ENCODE measurements around the gene DLG2.

Gene DLG2

GRCh38 chr11:84780689-84781293, 846.4 kb downstream of the DLG2 start:
- Histone ChIP-seq H3K4me3 (no peak overlapping the region), H3K27ac (no peak overlapping the region)

- Histone ChIP-seq H3K27ac (no peak overlapping the region), H3K4me3 (no peak overlapping the region)
These were observed 851.6 kb downstream of the DLG2 start for GRCh38 chr11:84775503-84775902.

GRCh38 chr11:84763931-84764330, 863.2 kb downstream of the DLG2 start:
- no peak overlapping the region for H3K4me3 ChIP-seq
- H3K27ac ChIP-seq: no peak overlapping the region

- no peak overlapping the region for H3K27ac ChIP-seq
- no peak overlapping the region for H3K4me3 ChIP-seq
These were observed 869.4 kb downstream of the DLG2 start for GRCh38 chr11:84757711-84758110.

- no peak overlapping the region for H3K4me3 ChIP-seq
- no peak overlapping the region for H3K27ac ChIP-seq
These were observed 875.8 kb downstream of the DLG2 start for GRCh38 chr11:84751371-84751770.

GRCh38 chr11:84747871-84748270, 879.3 kb downstream of the DLG2 start:
- H3K4me3 ChIP-seq: no peak overlapping the region
- peak overlapping the region in 1 of 21 experiments; percentile 3 for H3K27ac ChIP-seq

- no peak overlapping the region for H3K27ac ChIP-seq
- H3K4me3 ChIP-seq: no peak overlapping the region
These were observed 887.1 kb downstream of the DLG2 start for GRCh38 chr11:84740050-84740449.

GRCh38 chr11:84724256-84724655, 902.9 kb downstream of the DLG2 start:
- H3K27ac ChIP-seq: no peak overlapping the region
- H3K4me3 ChIP-seq: no peak overlapping the region

GRCh38 chr11:84722583-84723108, 904.5 kb downstream of the DLG2 start:
- H3K27ac ChIP-seq: no peak overlapping the region
- H3K4me3 ChIP-seq: no peak overlapping the region

- Histone ChIP-seq H3K4me3 (no peak overlapping the region), H3K27ac (peak overlapping the region in 1 of 21 experiments; percentile 62)
These were observed 905.6 kb downstream of the DLG2 start for GRCh38 chr11:84721561-84721961.

GRCh38 chr11:84720706-84721402, 906.3 kb downstream of the DLG2 start:
- H3K4me3 ChIP-seq: peak overlapping the region; percentile 15 to 41 (median 22)
- H3K27ac ChIP-seq: peak overlapping the region in 7 of 21 experiments; percentile 1 to 73 (median 56)

GRCh38 chr11:84719935-84720577, 907.1 kb downstream of the DLG2 start:
- H3K4me3 ChIP-seq: peak overlapping the region; percentile 15 to 41 (median 22)
- H3K27ac ChIP-seq: peak overlapping the region in 1 of 21 experiments; percentile 1

- H3K27ac ChIP-seq: no peak overlapping the region
- H3K4me3 ChIP-seq: no peak overlapping the region
These were observed 912.8 kb downstream of the DLG2 start for GRCh38 chr11:84714316-84714780.

- H3K27ac ChIP-seq: no peak overlapping the region
- H3K4me3 ChIP-seq: no peak overlapping the region
These were observed 935.3 kb downstream of the DLG2 start for GRCh38 chr11:84691830-84692229.

- Histone ChIP-seq H3K27ac (no peak overlapping the region), H3K4me3 (no peak overlapping the region)
These were observed 939.7 kb downstream of the DLG2 start for GRCh38 chr11:84687433-84687832.

GRCh38 chr11:84686716-84687115, 940.4 kb downstream of the DLG2 start:
- no peak overlapping the region for H3K4me3 ChIP-seq
- no peak overlapping the region for H3K27ac ChIP-seq

- Histone ChIP-seq H3K4me3 (no peak overlapping the region), H3K27ac (no peak overlapping the region)
These were observed 941.2 kb downstream of the DLG2 start for GRCh38 chr11:84685976-84686375.

GRCh38 chr11:84685149-84685548, 942.0 kb downstream of the DLG2 start:
- no peak overlapping the region for H3K4me3 ChIP-seq
- H3K27ac ChIP-seq: no peak overlapping the region

GRCh38 chr11:84681456-84681855, 945.7 kb downstream of the DLG2 start:
- Histone ChIP-seq H3K27ac (no peak overlapping the region), H3K4me3 (no peak overlapping the region)

GRCh38 chr11:84675396-84676025, 951.6 kb downstream of the DLG2 start:
- H3K4me3 ChIP-seq: no peak overlapping the region

More at GRCh38 chr11:84675396-84676025, 951.6 kb downstream of the DLG2 start:
- H3K27ac ChIP-seq: no peak overlapping the region

All from skin epidermis (tissue), 12 donors.